MM.1S (cell line): ENCODE results near the gene MAP3K13.
A peak's percentile ranks its signal among the peaks of the same experiment; 100 is the strongest.

Source experiments
- DNase-seq: peaks from one replicate; pipeline ENCODE4 v3.0.0-alpha.2; 2015
- H2AFZ ChIP-seq: fragments of 300-600 bp; sonication (generic); 2 replicates; pipeline ENCODE4 v1.6.0; 2016; ENCODE audit warnings: antibody characterized with exemption, low read length
- H3F3A ChIP-seq: fragments of 300-600 bp; sonication (generic); 2 replicates; pipeline ENCODE4 v1.6.1; 2016; ENCODE audit warnings: mild to moderate bottlenecking, antibody characterized with exemption, low read length, moderate library complexity, mixed read lengths; ENCODE audit not compliant: insufficient read depth
- H3K27ac ChIP-seq: fragments of 300-600 bp; sonication (generic); 2 replicates; pipeline ENCODE4 v1.5.1; 2016; ENCODE audit warnings: mild to moderate bottlenecking, low read length
- H3K27me3 ChIP-seq: fragments of 300-600 bp; sonication (generic); replicated peaks from 2 replicates; pipeline ENCODE4 v1.6.0; 2016; ENCODE audit warnings: low read length; ENCODE audit not compliant: insufficient read depth
- H3K36me3 ChIP-seq: fragments of 300-600 bp; sonication (generic); replicated peaks from 2 replicates; pipeline ENCODE4 v1.6.1; 2016; ENCODE audit warnings: mild to moderate bottlenecking, low read length, mixed read lengths; ENCODE audit not compliant: insufficient read depth
- H3K4me1 ChIP-seq: fragments of 300-600 bp; sonication (generic); 2 replicates; pipeline ENCODE4 v1.6.1; 2016; ENCODE audit warnings: low read length, mixed read lengths
- H3K4me2 ChIP-seq: fragments of 300-600 bp; sonication (generic); 2 replicates; pipeline ENCODE4 v1.6.0; 2016; ENCODE audit warnings: low read depth, low read length
- H3K4me3 ChIP-seq: fragments of 300-600 bp; sonication (generic); 2 replicates; pipeline ENCODE4 v1.5.1; 2016; ENCODE audit warnings: low read length, mixed read lengths
- H3K79me2 ChIP-seq: fragments of 300-600 bp; sonication (generic); 2 replicates; pipeline ENCODE4 v1.6.1; 2016; ENCODE audit warnings: mixed run types, low read length, mixed read lengths
- H3K9ac ChIP-seq: fragments of 300-600 bp; sonication (generic); 2 replicates; pipeline ENCODE4 v1.6.1; 2016; ENCODE audit warnings: low read length, mixed read lengths
- H3K9me2 ChIP-seq: fragments of 300-600 bp; sonication (generic); replicated peaks from 2 replicates; pipeline ENCODE4 v1.6.1; 2016; ENCODE audit warnings: mild to moderate bottlenecking, low read length, mixed read lengths; ENCODE audit not compliant: insufficient read depth
- H3K9me3 ChIP-seq: fragments of 300-600 bp; sonication (generic); replicated peaks from 2 replicates; pipeline ENCODE4 v1.6.1; 2016; ENCODE audit warnings: mild to moderate bottlenecking, low read length, mixed read lengths; ENCODE audit not compliant: insufficient read depth
- H4K20me1 ChIP-seq: fragments of 300-600 bp; sonication (generic); 2 replicates; pipeline ENCODE4 v1.6.1; 2016; ENCODE audit warnings: mild to moderate bottlenecking, low read length, moderate library complexity, mixed read lengths; ENCODE audit not compliant: insufficient read depth
- CTCF ChIP-seq: fragments of 300-600 bp; sonication (generic); IDR thresholded peaks from 2 replicates; pipeline ENCODE4 v1.5.1; 2016; ENCODE audit warnings: antibody characterized with exemption, low read length, mixed read lengths
- EZH2 ChIP-seq: fragments of 300-600 bp; sonication (generic); optimal IDR thresholded peaks from 2 replicates; pipeline ENCODE3; 2017; ENCODE audit warnings: low read depth, mild to moderate bottlenecking, antibody characterized with exemption, low read length, mixed read lengths
- EZH2phosphoT487 ChIP-seq: fragments of 300-600 bp; sonication (generic); IDR thresholded peaks from 2 replicates; pipeline ENCODE4 v1.6.1; 2018; ENCODE audit warnings: antibody characterized with exemption, low read length

MAP3K13 gene

GRCh38 chr3:185339945-185340344 is 23.0 kb upstream of the MAP3K13 start:
- no peak for TF ChIP-seq EZH2
- H3K9ac ChIP-seq: no peak overlapping the region
- no peak for DNase-seq
- H3K27ac ChIP-seq: no peak overlapping the region
- no peaks in the 10 kb centered on the region for H4K20me1 ChIP-seq
- H2AFZ ChIP-seq: no peak overlapping the region
- H3K27me3 ChIP-seq: no peaks in the 10 kb centered on the region
- no peak overlapping the region for H3K4me2 ChIP-seq
- H3K36me3 ChIP-seq: no peaks in the 10 kb centered on the region
- no peaks in the 10 kb centered on the region for H3K9me3 ChIP-seq
- H3K79me2 ChIP-seq: no peaks in the 10 kb centered on the region
- no peaks in the 10 kb centered on the region for H3F3A ChIP-seq
- no peaks in the 10 kb centered on the region for H3K9me2 ChIP-seq
- H3K4me1 ChIP-seq: peaks cover 19% of the 10 kb centered on the region
- H3K4me3 ChIP-seq: no peak overlapping the region

GRCh38 chr3:185340751-185341150 is 22.2 kb upstream of the MAP3K13 start:
- Histone ChIP-seq H3K27ac (no peak overlapping the region), H3K4me3 (no peak overlapping the region), H3K9me2 (no peaks in the 10 kb centered on the region), H3K4me1 (peaks cover 19% of the 10 kb centered on the region), H3K79me2 (no peaks in the 10 kb centered on the region), H3K9ac (no peak overlapping the region), H2AFZ (no peak overlapping the region), H3F3A (no peaks in the 10 kb centered on the region), H3K4me2 (no peak overlapping the region), H3K36me3 (no peaks in the 10 kb centered on the region), H3K27me3 (no peaks in the 10 kb centered on the region), H4K20me1 (no peaks in the 10 kb centered on the region), H3K9me3 (no peaks in the 10 kb centered on the region)
- no peak for DNase-seq
- TF ChIP-seq EZH2phosphoT487 (no peak), CTCF (no peak), EZH2 (no peak)

GRCh38 chr3:185341616-185342458 is 21.1 kb upstream of the MAP3K13 start:
- H3K27me3 ChIP-seq: no peaks in the 10 kb centered on the region
- peak overlapping the region; percentile 1; the same call in 1 of the 2 replicates for H2AFZ ChIP-seq
- H3F3A ChIP-seq: no peaks in the 10 kb centered on the region
- no peaks in the 10 kb centered on the region for H4K20me1 ChIP-seq
- peak; percentile 49 for DNase-seq
- no peaks in the 10 kb centered on the region for H3K9me2 ChIP-seq
- H3K9ac ChIP-seq: no peak overlapping the region
- no peak overlapping the region for H3K4me3 ChIP-seq
- no peak overlapping the region for H3K27ac ChIP-seq
- H3K4me2 ChIP-seq: no peak overlapping the region
- peaks cover 19% of the 10 kb centered on the region for H3K4me1 ChIP-seq
- H3K9me3 ChIP-seq: no peaks in the 10 kb centered on the region
- no peaks in the 10 kb centered on the region for H3K79me2 ChIP-seq
- H3K36me3 ChIP-seq: no peaks in the 10 kb centered on the region
- TF ChIP-seq EZH2phosphoT487: no peak
- TF ChIP-seq CTCF: no peak
- no peak for TF ChIP-seq EZH2
